ENCODE measurements around the gene CCDC137.

The CCDC137 gene

GRCh38 chr17:81717766-81718089, 51.2 kb downstream of the CCDC137 start:
- no peak for DNase-seq

GRCh38 chr17:81719410-81720266, 53.1 kb downstream of the CCDC137 start:
- DNase-seq = no peak

GRCh38 chr17:81720267-81721071, 53.9 kb downstream of the CCDC137 start:
- DNase-seq = no peak

- no peak for DNase-seq
Observed at GRCh38 chr17:81722184-81723120, 55.9 kb downstream of the CCDC137 start.
